ENCODE measurements around the gene UBE2K. TPM values are rescaled to one million over a fixed set of nuclear protein-coding genes. Genes with fewer than 3 reads are reported as not detected.

UBE2K gene
- total and polyA plus RNA-seq, 7 donors = 25.2 to 56.4 (median 37.3) TPM

DNA sequence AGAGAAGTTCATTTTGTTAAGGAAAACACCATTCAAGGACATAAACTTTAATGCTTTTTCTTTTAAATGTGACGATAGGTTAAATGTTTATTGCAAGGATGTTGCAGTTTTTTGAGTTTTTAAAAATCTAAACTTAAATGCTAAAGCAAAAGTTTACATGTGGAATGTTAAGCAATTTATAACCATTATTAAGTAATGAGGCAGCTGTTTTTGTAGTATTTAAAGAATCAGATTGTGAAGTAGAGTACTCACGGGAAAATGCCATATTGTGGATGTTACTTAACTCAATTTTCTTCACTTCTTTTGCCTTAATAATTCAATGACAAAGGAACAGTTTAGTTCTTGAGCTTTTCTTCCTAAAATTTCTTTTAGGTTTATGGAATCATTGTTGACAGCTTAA lies 43.5 kb downstream of the UBE2K start:
- Histone ChIP-seq H3K4me1 (peaks cover 0 to 15% (median 5%) of the 10 kb centered on the region in 4 donors), H3K27me3 (no peaks in the 10 kb centered on the region), H3K9me3 (no peaks in the 10 kb centered on the region), H3K4me3 (no peak overlapping the region), H3K27ac (no peak overlapping the region), H3K36me3 (peaks cover 0 to 25% (median 2%) of the 10 kb centered on the region in 4 donors)
- TF ChIP-seq EP300 (IDR thresholded peaks at IDR 0.05) = no peak
- no peak for TF ChIP-seq POLR2A (IDR thresholded peaks at IDR 0.05)
- TF ChIP-seq POLR2AphosphoS5 (IDR thresholded peaks at IDR 0.05) = no peak
- TF ChIP-seq, protein P1, sequence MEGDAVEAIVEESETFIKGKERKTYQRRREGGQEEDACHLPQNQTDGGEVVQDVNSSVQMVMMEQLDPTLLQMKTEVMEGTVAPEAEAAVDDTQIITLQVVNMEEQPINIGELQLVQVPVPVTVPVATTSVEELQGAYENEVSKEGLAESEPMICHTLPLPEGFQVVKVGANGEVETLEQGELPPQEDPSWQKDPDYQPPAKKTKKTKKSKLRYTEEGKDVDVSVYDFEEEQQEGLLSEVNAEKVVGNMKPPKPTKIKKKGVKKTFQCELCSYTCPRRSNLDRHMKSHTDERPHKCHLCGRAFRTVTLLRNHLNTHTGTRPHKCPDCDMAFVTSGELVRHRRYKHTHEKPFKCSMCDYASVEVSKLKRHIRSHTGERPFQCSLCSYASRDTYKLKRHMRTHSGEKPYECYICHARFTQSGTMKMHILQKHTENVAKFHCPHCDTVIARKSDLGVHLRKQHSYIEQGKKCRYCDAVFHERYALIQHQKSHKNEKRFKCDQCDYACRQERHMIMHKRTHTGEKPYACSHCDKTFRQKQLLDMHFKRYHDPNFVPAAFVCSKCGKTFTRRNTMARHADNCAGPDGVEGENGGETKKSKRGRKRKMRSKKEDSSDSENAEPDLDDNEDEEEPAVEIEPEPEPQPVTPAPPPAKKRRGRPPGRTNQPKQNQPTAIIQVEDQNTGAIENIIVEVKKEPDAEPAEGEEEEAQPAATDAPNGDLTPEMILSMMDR (IDR thresholded peaks at IDR 0.05) = no peak
- no peak for DNase-seq
- WGBS, 2 donors = 88 to 91% methylated on average over 2 of the region's 2 CpGs
- intact Hi-C loops (cut with DNase I) = no loop called here

DNA sequence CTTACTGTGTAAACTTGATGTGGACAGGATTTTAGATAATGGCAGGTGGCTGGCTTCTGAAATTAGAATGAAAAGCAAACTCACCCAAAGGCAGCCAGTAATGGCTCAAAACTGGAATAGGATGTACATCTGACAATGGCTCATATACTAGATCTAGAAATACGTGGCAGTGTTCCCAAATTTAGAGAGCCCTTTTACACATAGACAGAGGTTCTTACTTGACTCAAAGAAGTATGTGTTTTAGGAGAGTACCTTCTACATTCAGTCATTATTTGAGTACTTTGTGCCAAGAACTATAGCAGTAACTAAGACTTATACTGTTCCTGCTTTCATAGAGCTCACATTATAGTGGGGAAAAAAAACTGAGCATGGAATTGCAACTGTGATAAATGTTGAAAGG lies 48.0 kb downstream of the UBE2K start:
- no peaks in the 10 kb centered on the region for H3K27me3 ChIP-seq
- 82 to 83% methylated on average over 1 of the region's 1 CpG for WGBS, 2 donors
- no peaks in the 10 kb centered on the region for H3K4me1 ChIP-seq
- intact Hi-C loops (cut with DNase I) = no loop called here
- no peaks in the 10 kb centered on the region for H3K9me3 ChIP-seq
- H3K4me3 ChIP-seq = no peak overlapping the region
- TF ChIP-seq POLR2A (IDR thresholded peaks at IDR 0.05) = no peak
- DNase-seq = no peak
- H3K27ac ChIP-seq = no peak overlapping the region
- peaks cover 0 to 25% (median 0%) of the 10 kb centered on the region in 4 donors for H3K36me3 ChIP-seq

DNA sequence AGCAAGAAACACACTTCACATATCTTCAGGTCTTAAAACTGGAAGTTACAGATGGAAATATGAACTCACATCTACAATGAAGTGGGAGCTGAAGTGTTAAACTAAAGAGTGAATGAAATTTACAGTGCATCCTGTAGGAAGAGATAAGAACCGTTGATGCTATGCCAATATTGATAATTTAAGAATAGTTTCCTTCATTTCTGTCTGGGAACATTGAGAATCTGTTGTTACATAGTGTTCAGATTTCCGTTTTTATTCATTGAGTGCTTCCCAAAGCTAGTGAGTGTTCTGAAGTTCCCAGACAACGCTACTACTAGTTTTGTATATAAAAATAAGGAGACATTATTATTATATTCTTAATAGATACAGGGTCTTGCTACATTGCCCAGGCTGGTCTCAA lies 52.3 kb downstream of the UBE2K start:
- Histone ChIP-seq H3K9me3 (no peaks in the 10 kb centered on the region), H3K27ac (no peak overlapping the region), H3K36me3 (peaks cover 0 to 23% (median 0%) of the 10 kb centered on the region in 4 donors), H3K27me3 (no peaks in the 10 kb centered on the region), H3K4me3 (no peak overlapping the region), H3K4me1 (peaks cover 0 to 9% (median 0%) of the 10 kb centered on the region in 4 donors)
- WGBS, 2 donors = 70 to 87% methylated on average over 3 of the region's 3 CpGs
- no peak for DNase-seq
- TF ChIP-seq EP300 (IDR thresholded peaks at IDR 0.05) (no peak), POLR2AphosphoS5 (IDR thresholded peaks at IDR 0.05) (no peak), POLR2A (IDR thresholded peaks at IDR 0.05) (no peak)
- TF ChIP-seq, protein P1 (IDR thresholded peaks at IDR 0.05) = no peak
- intact Hi-C loops (cut with DNase I) = no loop called here

DNA sequence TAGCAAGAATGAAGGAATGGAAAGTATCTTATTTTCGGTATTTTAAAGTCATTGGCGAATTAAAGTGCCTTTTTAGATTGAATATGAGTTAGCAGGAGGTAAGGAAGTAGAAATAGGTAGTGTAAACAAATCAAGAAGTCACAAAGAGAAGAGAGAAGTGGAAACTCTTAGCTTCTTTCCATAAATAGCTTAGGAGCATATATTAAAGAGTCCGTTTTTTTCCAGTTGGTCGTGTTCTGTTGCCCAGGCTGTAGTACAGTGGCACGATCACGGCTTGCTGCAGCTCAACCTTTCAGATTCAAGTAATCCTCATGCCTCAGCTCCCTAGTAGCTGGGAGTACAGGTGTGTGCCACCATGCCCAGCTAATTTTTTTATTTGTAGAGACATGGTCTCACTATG lies 56.4 kb downstream of the UBE2K start:
- TF ChIP-seq EP300 (IDR thresholded peaks at IDR 0.05) (no peak), POLR2AphosphoS5 (IDR thresholded peaks at IDR 0.05) (no peak), POLR2A (IDR thresholded peaks at IDR 0.05) (no peak)
- TF ChIP-seq, protein P1 (IDR thresholded peaks at IDR 0.05) = no peak
- no peak overlapping the region for H3K4me3 ChIP-seq
- intact Hi-C loops (cut with DNase I) = no loop called here
- no peak overlapping the region for H3K27ac ChIP-seq
- WGBS, 2 donors = 79 to 94% methylated on average over 6 of the region's 6 CpGs
- H3K9me3 ChIP-seq = no peaks in the 10 kb centered on the region
- no peak for DNase-seq
- peaks cover 0 to 25% (median 12%) of the 10 kb centered on the region in 4 donors for H3K36me3 ChIP-seq
- no peaks in the 10 kb centered on the region for H3K27me3 ChIP-seq
- peaks cover 0 to 9% (median 0%) of the 10 kb centered on the region in 4 donors for H3K4me1 ChIP-seq

DNA sequence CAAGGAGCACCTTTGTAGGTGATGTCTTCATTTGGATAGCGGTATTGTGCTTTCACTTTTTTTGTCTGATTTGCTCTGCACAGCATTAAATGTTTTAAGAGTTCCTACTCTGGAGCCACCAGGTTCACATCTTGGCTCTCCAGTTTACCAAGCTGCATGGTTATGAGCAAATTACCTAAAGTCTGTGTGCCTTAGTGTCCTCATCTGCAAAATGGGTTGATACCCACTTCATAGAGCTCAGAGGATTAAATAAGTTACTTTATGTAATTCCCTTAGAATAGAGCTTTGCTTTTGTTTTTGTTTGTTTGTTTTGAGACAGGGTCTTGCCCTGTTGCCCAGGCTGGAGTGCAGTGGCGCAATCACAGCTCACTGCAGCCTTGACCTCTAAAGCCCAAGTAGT lies 58.2 kb downstream of the UBE2K start:
- Histone ChIP-seq H3K4me1 (peaks cover 0 to 9% (median 0%) of the 10 kb centered on the region in 4 donors), H3K4me3 (no peak overlapping the region), H3K27me3 (no peaks in the 10 kb centered on the region), H3K9me3 (no peaks in the 10 kb centered on the region), H3K36me3 (peaks cover 0 to 42% (median 15%) of the 10 kb centered on the region in 4 donors), H3K27ac (no peak overlapping the region)
- intact Hi-C loops (cut with DNase I) = no loop called here
- no peak for TF ChIP-seq POLR2AphosphoS5 (IDR thresholded peaks at IDR 0.05)
- TF ChIP-seq, protein P1 (IDR thresholded peaks at IDR 0.05) = no peak
- no peak for TF ChIP-seq EP300 (IDR thresholded peaks at IDR 0.05)
- TF ChIP-seq POLR2A (IDR thresholded peaks at IDR 0.05) = no peak
- DNase-seq = no peak
- 98 to 99% methylated on average over 2 of the region's 2 CpGs for WGBS, 2 donors
